Measurements from ENCODE around the gene KLF3.

- no peak for TF ChIP-seq CTCF (conservative IDR thresholded peaks at IDR 0.05; ENCODE audit: low read depth, low read length)
- TF ChIP-seq MAFK (IDR thresholded peaks at IDR 0.05; ENCODE audit: low read depth, low read length): no peak
- TF ChIP-seq NFE2L2 (IDR thresholded peaks at IDR 0.05; ENCODE audit: low read depth, low read length): no peak
- TF ChIP-seq POLR2A (IDR thresholded peaks at IDR 0.05; ENCODE audit: low read depth, low read length): no peak
- no peak for TF ChIP-seq RFX5 (IDR thresholded peaks at IDR 0.05; ENCODE audit: low read depth, low read length)
These were observed 45.5 kb upstream of the KLF3 start for GRCh38 chr4:38618505-38618904.
